ENCODE data around the gene DUS3L. TPM values are rescaled to one million over a fixed set of nuclear protein-coding genes. Genes with fewer than 3 reads are reported as not detected.

DUS3L gene
- total RNA-seq, 1 experiment from 2014 or later, result 39.6 TPM

GRCh38 chr19:5806133-5806489, 15.1 kb upstream of the DUS3L start:
- H3K36me3 ChIP-seq (ENCODE audit: control insufficient read depth, insufficient read depth, low read length), result no peaks in the 10 kb centered on the region
- in situ Hi-C loops (cut with HindIII; ENCODE audit: low pct_unique_long_range_greater_than_20kb, low sequenced_read_pairs), result no loop called here
- intact Hi-C loops (cut with micrococcal nuclease; ENCODE audit: unreplicated experiment), result loop anchor here (10.0 kb wide), 1 partner anchor 89 kb away; no protein-coding TSS in a partner anchor
- no peak for DNase-seq (ENCODE audit: low read depth, low spot score)
- ChIA-PET CTCF (no interaction called here), POLR2A (no interaction called here)
- TF ChIP-seq POLR2AphosphoS5 (IDR thresholded peaks at IDR 0.05; ENCODE audit: low read depth, low read length) (no peak), REST (IDR thresholded peaks at IDR 0.05; ENCODE audit: insufficient read depth in 1 of 2, low read depth in 2 of 2, low read length in 1 of 2) (no peak), TCF7L2 (IDR thresholded peaks at IDR 0.05; ENCODE audit: low read depth, low read length) (no peak), CTCF (IDR thresholded peaks at IDR 0.05) (no peak; the same call in 1 of the 2 replicates), SIN3A (IDR thresholded peaks at IDR 0.05; ENCODE audit: borderline replicate concordance, insufficient read depth, low read depth, low read length) (no peak)
- peaks cover 4% of the 10 kb centered on the region for H3K4me1 ChIP-seq (ENCODE audit: control insufficient read depth, insufficient read depth, low read length)
- BruUV-seq (replicated peaks), result no TSS peak
- no peak overlapping the region for H3K27ac ChIP-seq (ENCODE audit: low read length)
- no peak overlapping the region for H3K4me3 ChIP-seq (ENCODE audit: low read depth in 2 of 2, low read length in 2 of 2)
- ATAC-seq, result no peak
- no peaks in the 10 kb centered on the region for H3K27me3 ChIP-seq (ENCODE audit: control insufficient read depth, insufficient read depth, low read length)
- H3K9me3 ChIP-seq (ENCODE audit: control insufficient read depth, insufficient read depth, low read depth, low read length), result no peaks in the 10 kb centered on the region

GRCh38 chr19:5805462-5806132, 14.6 kb upstream of the DUS3L start:
- Histone ChIP-seq H3K27me3 (ENCODE audit: control insufficient read depth, insufficient read depth, low read length) (no peaks in the 10 kb centered on the region), H3K9me3 (ENCODE audit: control insufficient read depth, insufficient read depth, low read depth, low read length) (no peaks in the 10 kb centered on the region), H3K4me3 (ENCODE audit: low read depth in 2 of 2, low read length in 2 of 2) (peak overlapping the region in 1 of 2 experiments; percentile 14; a peak in 1 of 4 replicates), H3K27ac (ENCODE audit: low read length) (no peak overlapping the region), H3K36me3 (ENCODE audit: control insufficient read depth, insufficient read depth, low read length) (no peaks in the 10 kb centered on the region), H3K4me1 (ENCODE audit: control insufficient read depth, insufficient read depth, low read length) (peaks cover 4% of the 10 kb centered on the region)
- in situ Hi-C loops (cut with HindIII; ENCODE audit: low pct_unique_long_range_greater_than_20kb, low sequenced_read_pairs), result no loop called here
- ATAC-seq (peak; percentile 63), DNase-seq (ENCODE audit: low read depth, low spot score) (no peak)
- intact Hi-C loops (cut with micrococcal nuclease; ENCODE audit: unreplicated experiment), result loop anchor here (10.0 kb wide), 1 partner anchor 89 kb away; no protein-coding TSS in a partner anchor
- ChIA-PET POLR2A (no interaction called here), CTCF (no interaction called here)
- no TSS peak for BruUV-seq (replicated peaks)
- TF ChIP-seq CTCF (IDR thresholded peaks at IDR 0.05) (peak; percentile 87), POLR2AphosphoS5 (IDR thresholded peaks at IDR 0.05; ENCODE audit: low read depth, low read length) (no peak)

All from Panc1 (cell line).